Central memory CD8-positive, alpha-beta T cell (primary cell): ENCODE measurements around the gene GJE1.
"Not testable (repeated sequence)": the region's sequence is repeated elsewhere in the genome, so short reads cannot be mapped to it uniquely, and the experiment has no call there.

ENCODE experiments used
- ATAC-seq: fragments of 150-1000 bp; cut with Tn5 transposase; replicated peaks from 2 replicates; pipeline ENCODE4 v1.10.0; 2022; ENCODE audit warnings: mild to moderate bottlenecking, moderate FRiP score, moderate number of reproducible peaks; ENCODE audit not compliant: poor library complexity, severe bottlenecking; ENCODE audit errors: extremely low read depth
- DNase-seq, 2 donors: peaks; one replicate each; pipeline ENCODE4 v3.0.0; 2021; ENCODE audit warnings: low spot score in 2 of 2
- H3K27ac Mint-ChIP-seq: one replicate; pipeline ENCODE4 v1.8.0; 2022; ENCODE audit warnings: low read depth, mild to moderate bottlenecking, moderate library complexity, mixed read lengths
- H3K27me3 Mint-ChIP-seq: one replicate; pipeline ENCODE4 v1.8.0; 2022; ENCODE audit warnings: mixed read lengths
- H3K36me3 Mint-ChIP-seq: one replicate; pipeline ENCODE4 v1.8.0; 2022; ENCODE audit warnings: mild to moderate bottlenecking, moderate library complexity, mixed read lengths; ENCODE audit not compliant: insufficient read depth
- H3K4me1 Mint-ChIP-seq: one replicate; pipeline ENCODE4 v1.8.0; 2022; ENCODE audit warnings: mixed read lengths
- H3K4me3 Mint-ChIP-seq: one replicate; pipeline ENCODE4 v1.8.0; 2022; ENCODE audit warnings: mild to moderate bottlenecking, moderate library complexity, mixed read lengths
- H3K9me3 Mint-ChIP-seq: one replicate; pipeline ENCODE4 v1.8.0; 2022; ENCODE audit warnings: mixed read lengths

GJE1 gene, protein sequence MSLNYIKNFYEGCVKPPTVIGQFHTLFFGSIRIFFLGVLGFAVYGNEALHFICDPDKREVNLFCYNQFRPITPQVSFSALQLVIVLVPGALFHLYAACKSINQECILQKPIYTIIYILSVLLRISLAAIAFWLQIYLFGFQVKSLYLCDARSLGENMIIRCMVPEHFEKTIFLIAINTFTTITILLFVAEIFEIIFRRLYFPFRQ

DNA sequence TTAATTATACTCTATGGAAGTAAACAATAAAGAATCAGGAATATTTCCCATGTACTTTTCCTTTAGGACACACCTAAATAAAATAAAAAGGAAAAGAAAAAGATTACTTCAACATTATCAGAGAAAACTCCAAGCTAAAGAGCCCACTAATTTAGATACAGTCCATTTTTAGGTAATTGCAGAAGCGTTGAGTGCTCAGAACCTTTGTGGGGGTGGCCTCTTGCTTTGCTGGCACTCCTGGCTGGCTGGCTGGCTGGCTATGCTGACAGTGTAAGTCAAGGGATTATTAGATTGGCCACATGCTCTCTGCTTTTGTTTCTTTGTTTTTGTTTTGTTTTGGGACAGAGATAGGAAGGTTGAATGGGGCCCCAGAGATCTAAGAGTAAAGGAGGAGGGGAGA, at the start of gene GJE1:
Gene GJE1, plus strand, starts transcription at position 301 of the 400 bp plus-strand sequence. CDS start 234 bp downstream, outside the sequence.
- Mint-ChIP-seq H3K27ac (no peak within 1 kb of the TSS), H3K4me1 (no peaks in the 10 kb centered on the region), H3K9me3 (no peaks in the 10 kb centered on the region), H3K36me3 (no peaks in the 10 kb centered on the region), H3K27me3 (peaks cover 59% of the 10 kb centered on the region), H3K4me3 (no peak within 1 kb of the TSS)
- DNase-seq: no peak
- ATAC-seq: no peak

- H3K4me1 Mint-ChIP-seq: peaks cover 5% of the 10 kb centered on the region
- no peaks in the 10 kb centered on the region for H3K36me3 Mint-ChIP-seq
- peak overlapping the region; percentile 50 for H3K27ac Mint-ChIP-seq
- no peaks in the 10 kb centered on the region for H3K9me3 Mint-ChIP-seq
- H3K4me3 Mint-ChIP-seq: peak overlapping the region; percentile 28
- H3K27me3 Mint-ChIP-seq: peaks cover 24% of the 10 kb centered on the region
- no peak for DNase-seq
- no peak for ATAC-seq
Measured at GRCh38 chr6:142087950-142088857, 44.5 kb upstream of the GJE1 start.

DNA sequence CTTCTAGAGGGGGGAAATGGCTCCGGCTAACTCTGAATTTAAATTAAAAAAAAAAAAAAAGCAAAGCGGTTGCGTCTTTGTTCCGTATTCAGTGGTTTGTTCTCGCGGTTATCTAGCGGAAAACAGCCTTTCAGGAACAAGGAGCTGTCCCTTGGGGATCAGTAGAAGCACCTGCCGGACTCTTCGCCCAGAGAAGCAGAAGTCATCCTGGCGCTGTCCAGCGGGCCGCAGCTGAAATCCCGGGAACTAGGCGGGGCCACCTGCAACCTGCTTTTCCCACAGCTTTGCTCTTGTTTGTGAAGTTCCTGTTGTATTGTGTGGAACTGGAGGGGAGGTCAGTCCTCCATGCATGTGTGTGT, 43.9 kb upstream of the GJE1 start:
- peaks cover 24% of the 10 kb centered on the region for H3K27me3 Mint-ChIP-seq
- DNase-seq: no peak
- peaks cover 5% of the 10 kb centered on the region for H3K4me1 Mint-ChIP-seq
- no peaks in the 10 kb centered on the region for H3K9me3 Mint-ChIP-seq
- H3K27ac Mint-ChIP-seq: no peak overlapping the region
- ATAC-seq: no peak
- no peaks in the 10 kb centered on the region for H3K36me3 Mint-ChIP-seq
- no peak overlapping the region for H3K4me3 Mint-ChIP-seq

DNA sequence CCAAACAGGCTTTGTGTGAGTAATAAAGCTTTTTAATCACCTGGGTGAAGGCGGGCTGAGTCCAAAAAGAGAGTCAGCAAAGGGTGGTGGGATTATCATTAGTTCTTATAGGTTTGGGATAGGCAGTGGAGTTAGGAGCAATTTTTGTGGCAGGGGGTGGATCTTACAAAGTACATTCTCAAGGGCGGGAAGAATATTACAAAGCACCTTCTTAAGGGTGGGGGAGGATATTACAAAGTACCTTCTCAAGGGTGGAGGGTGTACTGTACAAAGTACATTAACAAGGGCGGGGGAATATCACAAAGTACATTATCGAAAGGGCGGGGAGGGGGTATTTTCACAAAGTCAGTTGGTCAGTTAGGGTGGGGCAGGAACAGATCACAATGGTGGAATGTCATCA, 27.9 kb upstream of the GJE1 start:
- H3K27me3 Mint-ChIP-seq, H3K36me3 Mint-ChIP-seq, H3K9me3 Mint-ChIP-seq, DNase-seq, ATAC-seq, H3K27ac Mint-ChIP-seq, H3K4me3 Mint-ChIP-seq, H3K4me1 Mint-ChIP-seq: not testable (repeated sequence)

GRCh38 chr6:142110820-142111219, 21.9 kb upstream of the GJE1 start:
- H3K36me3 Mint-ChIP-seq, H3K9me3 Mint-ChIP-seq, ATAC-seq, H3K4me1 Mint-ChIP-seq, H3K27ac Mint-ChIP-seq, H3K4me3 Mint-ChIP-seq, DNase-seq, H3K27me3 Mint-ChIP-seq: not testable (repeated sequence)

GRCh38 chr6:142112451-142113061, 20.2 kb upstream of the GJE1 start:
- no peaks in the 10 kb centered on the region for H3K4me1 Mint-ChIP-seq
- H3K27ac Mint-ChIP-seq: no peak overlapping the region
- H3K36me3 Mint-ChIP-seq: no peaks in the 10 kb centered on the region
- no peaks in the 10 kb centered on the region for H3K27me3 Mint-ChIP-seq
- no peak for ATAC-seq
- H3K4me3 Mint-ChIP-seq: no peak overlapping the region
- DNase-seq: peak; percentile 44 to 58
- no peaks in the 10 kb centered on the region for H3K9me3 Mint-ChIP-seq

GRCh38 chr6:142117366-142117765, 15.4 kb upstream of the GJE1 start:
- H3K27me3 Mint-ChIP-seq: peaks cover 19% of the 10 kb centered on the region
- no peaks in the 10 kb centered on the region for H3K4me1 Mint-ChIP-seq
- no peaks in the 10 kb centered on the region for H3K36me3 Mint-ChIP-seq
- H3K9me3 Mint-ChIP-seq: no peaks in the 10 kb centered on the region
- H3K27ac Mint-ChIP-seq: no peak overlapping the region
- no peak overlapping the region for H3K4me3 Mint-ChIP-seq
- ATAC-seq (no peak), DNase-seq (no peak)

GRCh38 chr6:142118328-142118727, 14.4 kb upstream of the GJE1 start:
- H3K4me1 Mint-ChIP-seq: no peaks in the 10 kb centered on the region
- ATAC-seq: no peak
- H3K36me3 Mint-ChIP-seq: no peaks in the 10 kb centered on the region
- no peak for DNase-seq
- no peak overlapping the region for H3K4me3 Mint-ChIP-seq
- H3K9me3 Mint-ChIP-seq: no peaks in the 10 kb centered on the region
- peaks cover 19% of the 10 kb centered on the region for H3K27me3 Mint-ChIP-seq
- no peak overlapping the region for H3K27ac Mint-ChIP-seq

GRCh38 chr6:142118925-142119324, 13.8 kb upstream of the GJE1 start:
- Mint-ChIP-seq H3K9me3 (no peaks in the 10 kb centered on the region), H3K4me3 (no peak overlapping the region), H3K27me3 (peaks cover 19% of the 10 kb centered on the region), H3K4me1 (no peaks in the 10 kb centered on the region), H3K36me3 (no peaks in the 10 kb centered on the region), H3K27ac (no peak overlapping the region)
- no peak for ATAC-seq
- DNase-seq: no peak

DNA sequence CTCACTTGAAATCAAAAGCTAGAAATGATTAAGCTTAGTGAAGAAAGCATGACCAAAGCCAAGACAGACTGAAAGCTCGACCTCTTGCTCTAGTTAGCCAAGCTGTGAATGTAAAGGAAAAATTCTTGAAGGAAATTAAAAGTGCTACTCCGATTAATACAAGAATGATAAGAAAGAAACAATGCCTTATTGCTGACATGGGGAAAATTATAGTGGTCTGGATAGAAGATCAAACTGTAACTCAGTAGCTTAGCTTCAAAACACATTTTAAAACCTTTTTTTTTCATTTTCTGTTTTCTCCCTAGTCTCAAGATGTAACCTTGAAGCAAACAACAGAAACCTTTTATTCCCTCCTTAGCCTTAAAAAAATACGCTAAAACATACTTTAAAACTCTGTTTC, 11.4 kb upstream of the GJE1 start:
- H3K27ac Mint-ChIP-seq: no peak overlapping the region
- H3K4me1 Mint-ChIP-seq: no peaks in the 10 kb centered on the region
- peaks cover 1% of the 10 kb centered on the region for H3K36me3 Mint-ChIP-seq
- H3K27me3 Mint-ChIP-seq: peaks cover 19% of the 10 kb centered on the region
- no peak overlapping the region for H3K4me3 Mint-ChIP-seq
- DNase-seq (no peak), ATAC-seq (no peak)
- no peaks in the 10 kb centered on the region for H3K9me3 Mint-ChIP-seq

- Mint-ChIP-seq H3K9me3 (no peaks in the 10 kb centered on the region), H3K4me1 (no peaks in the 10 kb centered on the region), H3K27ac (no peak overlapping the region), H3K27me3 (peaks cover 60% of the 10 kb centered on the region), H3K36me3 (no peaks in the 10 kb centered on the region), H3K4me3 (no peak overlapping the region)
- no peak for DNase-seq
- ATAC-seq: no peak
Measured at GRCh38 chr6:142130814-142131213, 1.9 kb upstream of the GJE1 start.

- no peaks in the 10 kb centered on the region for H3K4me1 Mint-ChIP-seq
- no peak for DNase-seq
- H3K36me3 Mint-ChIP-seq: no peaks in the 10 kb centered on the region
- H3K27me3 Mint-ChIP-seq: peaks cover 21% of the 10 kb centered on the region
- H3K4me3 Mint-ChIP-seq: no peak overlapping the region
- no peak overlapping the region for H3K27ac Mint-ChIP-seq
- no peak for ATAC-seq
- H3K9me3 Mint-ChIP-seq: no peaks in the 10 kb centered on the region
Measured at GRCh38 chr6:142138876-142139275, 6.2 kb downstream of the GJE1 start.

- H3K9me3 Mint-ChIP-seq, H3K36me3 Mint-ChIP-seq, DNase-seq, H3K4me3 Mint-ChIP-seq, ATAC-seq, H3K27ac Mint-ChIP-seq: not testable (repeated sequence)
- peaks cover 17% of the 10 kb centered on the region for H3K27me3 Mint-ChIP-seq
- peaks cover 10% of the 10 kb centered on the region for H3K4me1 Mint-ChIP-seq
Measured at GRCh38 chr6:142141531-142141930, 8.8 kb downstream of the GJE1 start.
